GM18907 (cell line): ENCODE results near the gene VAX1.
"Not testable (repeated sequence)": the region's sequence is repeated elsewhere in the genome, so short reads cannot be mapped to it uniquely, and the experiment has no call there.

Experiments
- ATAC-seq: cut with Tn5 transposase; IDR thresholded peaks from one replicate; pipeline ENCODE4 v1.9.1; 2021; ENCODE audit warnings: mild to moderate bottlenecking, moderate library complexity; ENCODE audit not compliant: unreplicated experiment

The VAX1 gene

GRCh38 chr10:117137911-117138642 is at the start of gene VAX1:
TSS of gene VAX1 (minus strand) at chr10:117138270. CDS start at chr10:117138056, 214 bp downstream.
- ATAC-seq = no peak

- ATAC-seq = no peak
Measured at GRCh38 chr10:117186832-117187615, 49.0 kb upstream of the VAX1 start.

GRCh38 chr10:117185817-117186216 is 47.7 kb upstream of the VAX1 start:
- ATAC-seq = not testable (repeated sequence)

GRCh38 chr10:117184821-117185220 is 46.8 kb upstream of the VAX1 start:
- no peak for ATAC-seq

- no peak for ATAC-seq
Measured at GRCh38 chr10:117184296-117184695, 46.2 kb upstream of the VAX1 start.

- ATAC-seq = no peak
Measured at GRCh38 chr10:117178190-117178589, 40.1 kb upstream of the VAX1 start.

GRCh38 chr10:117175901-117176534 is 37.9 kb upstream of the VAX1 start:
- peak; percentile 47 for ATAC-seq

GRCh38 chr10:117175215-117175900 is 37.3 kb upstream of the VAX1 start:
- ATAC-seq = peak; percentile 54

- ATAC-seq = peak; percentile 91
Measured at GRCh38 chr10:117174439-117175214, 36.6 kb upstream of the VAX1 start.

GRCh38 chr10:117170244-117170643 is 32.2 kb upstream of the VAX1 start:
- no peak for ATAC-seq

GRCh38 chr10:117169480-117169879 is 31.4 kb upstream of the VAX1 start:
- ATAC-seq = no peak

- no peak for ATAC-seq
Measured at GRCh38 chr10:117168729-117169128, 30.7 kb upstream of the VAX1 start.

GRCh38 chr10:117167789-117168674 is 30.0 kb upstream of the VAX1 start:
- ATAC-seq = peak; percentile 88

GRCh38 chr10:117167346-117167788 is 29.3 kb upstream of the VAX1 start:
- ATAC-seq = no peak

GRCh38 chr10:117166418-117167345 is 28.6 kb upstream of the VAX1 start:
- ATAC-seq = no peak

- ATAC-seq = no peak
Measured at GRCh38 chr10:117165538-117166417, 27.7 kb upstream of the VAX1 start.
